GM21723 (cell line): Measurements from ENCODE around the gene AFDN.

Experiments
- ATAC-seq: cut with Tn5 transposase; IDR thresholded peaks from one replicate; pipeline ENCODE4 v1.9.1; 2021; ENCODE audit warnings: mild to moderate bottlenecking, moderate library complexity; ENCODE audit not compliant: unreplicated experiment

The AFDN gene

DNA sequence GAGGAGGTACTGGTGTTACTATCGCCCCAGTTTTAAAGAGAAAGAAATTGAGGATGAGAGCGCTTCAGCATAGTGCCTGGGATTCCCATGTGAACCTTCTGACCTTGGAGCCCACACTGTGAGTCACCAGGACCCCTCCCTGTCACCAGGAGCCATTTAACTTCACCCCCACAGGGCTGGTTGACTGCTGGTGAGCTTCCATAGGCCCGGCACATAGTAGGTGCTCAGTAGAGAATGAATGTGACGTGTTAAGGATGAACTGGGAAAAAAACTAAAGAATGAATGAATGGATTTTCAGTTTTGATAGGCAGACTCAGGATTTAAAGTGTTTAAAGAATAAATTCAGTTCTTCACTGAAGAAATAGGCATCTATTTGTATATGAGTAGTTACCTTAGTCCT, 117.4 kb downstream of the AFDN start:
- ATAC-seq: no peak

DNA sequence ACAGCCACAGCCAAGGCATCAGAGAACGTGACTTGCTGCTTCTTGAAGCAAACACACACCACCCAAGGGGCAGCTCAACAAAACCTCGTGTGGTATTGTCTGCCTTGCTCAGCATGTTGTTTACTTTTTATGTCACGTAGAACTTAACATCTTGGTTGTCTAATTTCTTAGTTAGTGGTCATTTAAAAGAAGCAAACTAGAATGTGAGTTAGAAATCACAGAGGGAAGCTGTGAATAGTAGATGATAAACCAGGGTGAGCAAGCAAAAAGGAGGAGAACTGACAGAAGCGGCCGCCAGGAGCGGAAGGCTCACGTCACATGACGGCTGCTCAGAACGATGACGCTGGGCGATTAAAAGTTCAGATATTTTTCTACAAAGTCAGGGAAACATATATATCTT, 119.3 kb downstream of the AFDN start:
- ATAC-seq: no peak

DNA sequence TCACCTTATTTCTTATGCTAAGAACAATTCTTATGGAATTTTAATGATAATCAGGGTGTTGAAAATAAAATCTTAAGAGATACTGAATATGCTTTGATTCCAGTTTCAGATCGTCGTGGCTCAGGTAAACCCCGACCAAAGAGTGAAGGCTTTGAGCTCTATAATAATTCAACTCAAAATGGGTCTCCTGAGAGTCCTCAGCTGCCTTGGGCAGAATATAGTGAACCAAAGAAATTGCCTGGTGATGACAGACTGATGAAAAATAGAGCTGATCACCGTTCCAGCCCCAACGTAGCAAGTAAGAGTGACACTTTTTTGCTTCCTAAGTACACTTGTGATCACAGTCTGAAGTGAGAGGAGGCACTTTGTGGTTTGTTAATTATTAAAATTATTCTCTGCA, 119.9 kb downstream of the AFDN start:
- ATAC-seq: no peak

DNA sequence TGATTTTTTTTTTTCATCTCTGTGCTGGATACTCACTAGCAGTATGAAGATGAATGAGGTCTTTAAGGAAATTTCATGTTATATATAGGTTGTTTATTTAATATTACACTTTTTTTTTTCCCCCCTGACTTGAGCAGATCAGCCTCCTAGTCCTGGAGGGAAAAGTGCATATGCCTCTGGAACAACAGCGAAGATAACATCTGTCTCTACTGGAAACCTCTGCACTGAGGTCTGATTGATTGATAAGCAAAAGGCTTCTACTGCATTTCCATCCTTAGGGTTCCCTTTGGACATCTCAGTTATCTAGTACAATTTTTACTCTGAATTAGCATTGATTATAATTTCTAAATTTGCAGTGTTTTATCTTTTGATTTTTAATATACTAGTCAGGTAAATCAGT, 121.0 kb downstream of the AFDN start:
- no peak for ATAC-seq

DNA sequence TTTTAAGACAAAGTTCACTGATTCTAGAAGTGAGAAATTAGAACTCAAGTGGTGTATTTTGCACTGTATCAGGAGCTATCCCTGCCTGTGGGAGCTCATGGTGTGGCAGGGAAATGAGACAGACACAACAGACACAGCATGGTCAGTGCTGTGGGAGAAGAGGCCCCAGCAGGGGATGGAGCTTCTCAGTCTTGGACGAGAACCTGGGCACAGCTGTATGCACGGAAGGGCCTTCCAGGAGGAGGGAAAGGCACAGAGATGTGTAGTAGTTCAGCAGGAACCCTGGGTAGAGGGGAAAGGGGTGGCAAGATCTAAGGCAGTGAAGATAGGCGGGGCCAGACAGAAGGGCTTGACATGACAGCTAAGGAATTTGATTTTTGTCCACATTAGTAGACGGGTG, 122.0 kb downstream of the AFDN start:
- no peak for ATAC-seq

DNA sequence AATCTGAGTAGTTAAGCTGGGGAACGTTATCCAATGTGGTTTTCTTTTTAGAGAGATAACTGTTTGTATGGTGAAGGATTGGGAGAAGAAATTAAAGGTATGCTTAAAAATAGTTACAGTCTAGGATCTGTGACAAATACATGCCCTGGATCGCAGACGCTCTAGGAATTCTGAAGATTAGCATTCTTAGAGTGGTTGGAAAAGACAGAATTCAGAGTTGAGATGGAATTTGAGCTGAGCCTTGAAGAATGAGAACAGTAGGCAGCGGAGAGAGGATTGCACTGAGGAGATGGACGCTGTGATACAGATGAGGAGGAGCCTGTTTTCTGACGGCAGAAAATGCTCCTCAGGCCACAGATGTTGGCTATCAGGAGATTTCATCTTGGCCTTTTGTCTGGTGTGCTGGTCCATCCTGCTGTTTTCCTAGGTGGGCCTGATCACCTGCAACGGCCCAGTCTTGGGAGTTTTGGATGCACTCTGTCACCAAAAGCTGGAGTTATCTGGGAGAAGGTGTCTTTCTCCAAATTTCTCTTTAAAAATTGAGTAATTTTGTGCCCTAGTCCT, 122.5 kb downstream of the AFDN start:
- no peak for ATAC-seq

DNA sequence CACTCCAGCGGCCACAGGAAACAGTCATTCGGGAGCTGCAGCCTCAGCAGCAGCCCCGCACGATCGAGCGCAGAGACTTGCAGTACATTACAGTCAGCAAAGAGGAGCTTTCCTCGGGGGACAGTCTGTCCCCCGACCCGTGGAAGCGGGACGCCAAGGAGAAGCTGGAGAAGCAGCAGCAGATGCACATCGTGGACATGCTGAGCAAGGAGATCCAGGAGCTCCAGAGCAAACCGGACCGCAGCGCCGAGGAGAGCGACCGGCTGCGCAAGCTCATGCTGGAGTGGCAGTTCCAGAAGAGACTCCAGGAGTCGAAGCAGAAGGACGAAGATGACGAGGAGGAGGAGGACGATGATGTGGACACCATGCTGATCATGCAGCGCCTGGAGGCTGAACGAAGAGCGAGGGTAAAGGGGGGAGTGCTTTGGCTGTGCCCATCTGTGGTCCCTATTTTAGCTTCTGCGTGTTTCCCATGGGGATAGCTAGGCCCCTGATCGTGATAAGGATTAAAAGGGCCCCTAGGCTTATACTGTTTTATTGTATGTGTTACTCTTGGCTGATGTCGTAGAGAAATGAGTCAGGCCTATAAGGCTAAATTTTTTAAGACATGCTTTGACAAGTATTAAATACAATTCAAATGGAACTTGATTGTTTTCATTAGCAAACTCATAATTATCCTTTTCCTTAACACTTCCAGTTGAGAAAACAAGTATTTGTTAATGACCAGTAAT, 125.2 kb downstream of the AFDN start:
- ATAC-seq: no peak

DNA sequence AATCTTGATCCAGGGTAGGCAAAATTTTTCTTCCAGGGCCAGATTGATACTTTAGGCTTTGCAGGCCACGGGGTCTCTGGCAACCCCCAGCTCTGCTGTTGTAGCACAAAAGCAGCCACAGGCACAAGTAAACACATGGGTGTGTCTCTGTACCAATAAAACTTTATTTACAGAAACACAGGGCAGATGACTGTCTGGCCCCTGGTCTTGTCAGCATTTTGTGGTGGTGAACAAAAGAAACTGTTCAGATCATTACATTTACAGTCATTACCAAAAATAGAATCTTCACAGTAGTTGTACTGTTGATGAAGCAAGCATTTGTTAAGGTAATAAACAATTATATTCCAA, 125.8 kb downstream of the AFDN start:
- ATAC-seq: no peak

DNA sequence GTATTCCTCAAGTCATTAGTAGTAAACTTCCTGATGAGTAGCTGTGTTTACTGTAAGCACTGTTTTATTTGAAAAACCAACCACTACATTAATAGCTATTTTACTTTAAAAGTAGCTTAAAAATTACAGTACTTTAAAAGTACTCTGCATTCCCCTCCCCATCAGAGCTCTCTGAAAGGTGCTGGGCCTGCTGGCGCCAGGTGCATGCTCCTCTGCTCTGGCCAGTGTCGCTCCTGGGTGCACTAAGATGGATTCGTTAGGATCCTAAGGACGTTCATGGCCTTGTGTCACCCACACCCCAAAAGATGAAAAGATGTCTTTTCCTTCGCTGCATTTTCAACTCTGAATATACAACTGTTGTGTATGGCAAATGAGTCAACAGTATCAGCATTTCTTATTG, 126.8 kb downstream of the AFDN start:
- ATAC-seq: no peak

DNA sequence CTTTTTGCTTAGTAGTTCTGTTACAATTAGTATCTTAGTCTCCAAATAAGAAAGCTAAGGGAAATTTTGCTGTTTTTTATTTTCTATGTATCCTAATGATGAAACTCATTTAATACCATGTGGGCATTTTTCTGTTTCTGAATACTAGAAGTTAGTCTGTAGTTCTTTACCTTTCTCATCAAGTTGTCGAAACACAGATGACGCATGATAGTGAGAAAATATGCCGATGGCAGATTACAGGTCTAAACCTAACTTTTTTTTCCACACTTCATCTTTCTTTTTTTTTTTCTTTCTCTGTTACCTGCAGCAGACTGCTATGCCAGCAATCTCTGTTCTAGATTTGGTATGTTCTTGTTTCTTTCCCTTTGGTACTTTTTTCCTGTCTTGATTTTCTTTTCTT, 127.4 kb downstream of the AFDN start:
- ATAC-seq: no peak

DNA sequence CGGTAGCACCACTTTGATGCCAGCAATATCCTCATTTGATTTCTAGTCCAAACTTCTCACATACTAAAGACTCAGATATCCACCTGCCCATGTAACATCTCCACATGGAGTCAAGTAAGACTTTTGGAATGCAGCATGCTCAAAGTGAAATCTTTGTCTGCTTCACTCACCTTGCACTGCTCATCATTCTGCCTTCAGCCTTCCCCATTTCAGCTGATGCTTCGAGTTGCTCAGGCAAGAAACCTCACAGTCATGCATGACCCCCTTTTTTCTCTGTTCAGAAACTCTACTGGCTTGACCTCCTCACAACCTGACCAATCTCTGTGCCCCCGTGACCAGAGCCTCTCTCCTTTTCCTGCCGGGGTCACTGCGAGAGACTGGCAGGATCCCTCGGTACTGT, 129.8 kb downstream of the AFDN start:
- ATAC-seq: no peak

DNA sequence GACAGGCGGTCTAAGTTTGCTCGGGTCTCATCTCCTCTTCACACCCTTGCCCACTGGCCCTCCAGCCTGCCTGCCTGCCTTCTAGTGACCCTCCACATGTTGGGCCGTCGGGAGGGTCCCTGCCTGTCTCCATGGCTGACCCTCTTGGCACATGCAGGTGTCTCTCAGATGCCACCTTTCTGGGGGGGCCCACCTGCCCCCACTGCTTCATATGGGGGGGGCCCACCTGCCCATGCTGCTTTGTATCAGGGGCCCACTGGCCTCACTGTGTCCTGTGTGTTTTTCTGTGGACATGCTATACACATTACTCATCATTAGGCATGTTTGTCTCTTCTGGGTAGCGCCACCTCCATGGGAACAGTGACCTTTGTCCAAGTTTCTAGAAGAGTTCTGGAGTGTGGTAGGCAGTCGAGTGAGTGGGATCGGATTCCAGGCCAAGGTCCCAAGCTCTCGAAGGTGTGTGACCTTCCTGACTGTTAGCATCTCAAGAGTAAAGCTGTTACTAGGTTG, 130.3 kb downstream of the AFDN start:
- no peak for ATAC-seq

DNA sequence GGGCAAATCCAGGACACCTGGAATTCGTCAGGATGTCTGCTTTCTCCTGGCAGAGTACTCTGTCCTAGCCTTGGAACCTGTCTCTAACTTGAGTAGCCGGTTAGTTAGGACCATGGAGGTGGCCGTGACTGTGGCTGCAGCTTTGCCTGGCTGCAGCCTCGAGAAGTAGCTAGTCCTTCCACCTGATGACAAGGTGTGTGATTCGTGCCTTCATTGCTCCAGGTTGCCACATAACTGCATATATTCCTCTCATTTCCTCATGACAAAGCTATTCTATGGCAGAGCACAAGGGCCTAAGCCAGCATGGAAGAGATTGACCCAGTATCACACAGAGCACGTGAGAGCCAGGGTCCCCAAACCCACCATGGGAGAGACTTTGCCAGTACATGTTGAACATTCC, 130.9 kb downstream of the AFDN start:
- ATAC-seq: no peak

DNA sequence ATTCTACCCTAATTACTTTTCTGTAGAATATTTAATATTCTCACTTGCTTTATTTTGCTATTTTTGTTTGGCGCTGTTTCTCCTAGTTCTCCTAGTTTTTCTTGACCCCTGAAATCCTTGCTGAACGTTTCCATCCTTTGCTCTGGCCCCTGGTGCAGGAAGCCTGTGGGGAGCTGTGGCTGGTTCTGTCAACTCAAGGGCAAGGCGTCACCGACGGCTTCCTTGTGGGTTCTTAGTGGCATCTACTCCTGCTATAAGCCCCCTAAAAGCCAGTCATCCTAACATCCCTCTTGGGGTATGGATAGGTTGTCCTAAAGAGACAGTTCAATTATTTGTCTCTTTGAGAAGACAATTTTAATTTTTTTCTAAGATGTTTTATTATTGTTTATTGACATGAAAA, 133.9 kb downstream of the AFDN start:
- ATAC-seq: no peak

DNA sequence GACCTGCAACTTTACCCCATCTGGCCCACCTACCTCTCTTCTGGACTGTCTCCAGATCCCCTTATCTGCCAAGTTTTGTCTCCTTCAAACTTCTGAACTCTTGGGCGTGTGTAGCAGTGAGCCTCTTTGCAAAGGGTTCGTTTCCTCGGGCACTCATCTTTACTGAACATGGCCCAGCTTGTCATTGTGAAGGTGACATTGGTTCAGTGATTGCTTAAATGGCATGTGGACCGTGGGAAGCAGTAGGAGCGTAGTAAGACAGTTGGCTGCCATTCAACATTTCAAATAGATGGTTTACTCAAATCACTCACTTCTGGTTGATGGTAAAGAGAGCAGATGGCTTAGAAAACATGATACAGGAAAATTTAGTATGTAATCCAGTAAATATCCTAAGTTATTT, 136.0 kb downstream of the AFDN start:
- no peak for ATAC-seq

DNA sequence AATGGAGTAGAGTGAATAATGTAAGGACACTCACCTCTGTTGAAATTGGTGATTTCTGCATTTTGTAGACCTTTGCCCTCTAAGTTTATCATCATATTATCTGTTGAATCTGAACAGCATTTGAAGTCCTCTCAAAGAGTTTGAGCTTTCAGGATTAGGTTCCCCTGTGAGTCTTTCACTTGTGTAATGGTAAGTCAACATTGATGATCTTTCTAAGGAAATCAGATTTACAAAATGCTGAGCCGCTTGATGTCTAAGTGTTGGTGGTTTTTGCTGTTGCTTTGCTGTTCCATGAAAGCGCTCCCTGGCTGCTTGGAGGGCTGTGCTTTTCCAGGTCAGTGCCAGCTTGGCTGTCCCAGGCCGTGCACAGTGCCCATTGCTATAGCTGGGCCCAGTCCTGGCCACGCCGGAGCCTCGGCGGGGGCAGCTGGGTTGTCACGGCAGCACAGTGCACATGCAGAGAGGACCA, 136.9 kb downstream of the AFDN start:
- ATAC-seq: no peak

DNA sequence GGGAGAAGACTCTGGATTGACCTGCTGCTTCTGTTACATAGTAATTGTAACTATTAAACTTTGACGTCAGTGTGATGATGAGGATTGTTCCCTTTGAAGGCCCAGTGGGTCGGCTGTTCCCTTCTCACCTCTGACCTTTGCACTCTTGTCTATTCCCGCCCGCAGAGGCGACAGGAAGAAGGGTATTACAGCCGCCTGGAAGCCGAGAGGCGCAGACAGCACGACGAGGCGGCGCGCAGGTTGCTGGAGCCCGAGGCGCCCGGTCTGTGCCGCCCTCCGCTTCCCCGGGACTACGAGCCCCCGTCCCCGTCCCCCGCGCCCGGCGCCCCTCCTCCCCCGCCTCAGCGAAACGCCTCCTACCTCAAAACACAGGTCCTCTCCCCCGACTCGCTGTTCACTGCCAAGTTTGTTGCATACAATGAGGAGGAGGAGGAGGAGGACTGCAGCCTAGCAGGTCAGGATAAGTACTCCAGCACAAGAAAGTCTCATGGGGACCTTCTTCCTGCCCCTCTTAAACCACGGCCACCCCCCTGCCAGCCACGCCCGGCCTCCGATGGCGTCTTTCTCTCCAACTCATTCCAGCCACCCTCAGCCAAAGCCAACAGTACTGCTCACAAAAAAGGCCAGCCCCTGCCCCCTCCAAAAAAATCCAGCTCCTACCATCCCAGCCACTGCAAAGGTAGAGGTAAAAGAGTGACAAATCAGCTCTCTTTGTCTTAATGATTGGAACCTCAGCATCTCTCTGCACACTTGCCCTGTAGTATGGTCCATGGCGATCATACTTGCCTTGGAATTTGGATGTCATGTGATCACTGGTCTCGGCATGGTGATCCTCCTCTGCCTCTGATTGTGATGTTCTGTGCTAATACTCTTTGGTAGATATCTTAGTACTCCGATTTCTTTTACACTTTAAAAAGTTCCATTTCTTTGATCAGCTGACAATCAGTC, 139.2 kb downstream of the AFDN start:
- no peak for ATAC-seq

DNA sequence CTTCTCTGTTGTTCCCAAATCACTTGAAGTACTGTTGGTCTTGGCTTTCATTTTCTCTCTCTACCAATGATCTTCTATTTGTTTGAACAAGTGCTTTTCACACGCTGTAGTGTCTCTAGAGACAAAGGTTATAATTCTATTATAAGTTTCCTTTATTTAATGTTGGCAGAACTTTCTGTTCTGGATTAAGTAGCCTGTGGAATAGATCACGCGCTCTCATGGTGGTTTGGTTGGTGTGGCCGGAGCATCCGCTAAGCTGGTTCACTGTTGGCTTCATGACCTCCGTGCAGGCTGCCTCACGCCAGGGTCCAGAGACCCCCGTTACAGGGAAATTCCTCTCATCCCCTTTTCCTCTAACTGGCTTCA, 139.8 kb downstream of the AFDN start:
- no peak for ATAC-seq

DNA sequence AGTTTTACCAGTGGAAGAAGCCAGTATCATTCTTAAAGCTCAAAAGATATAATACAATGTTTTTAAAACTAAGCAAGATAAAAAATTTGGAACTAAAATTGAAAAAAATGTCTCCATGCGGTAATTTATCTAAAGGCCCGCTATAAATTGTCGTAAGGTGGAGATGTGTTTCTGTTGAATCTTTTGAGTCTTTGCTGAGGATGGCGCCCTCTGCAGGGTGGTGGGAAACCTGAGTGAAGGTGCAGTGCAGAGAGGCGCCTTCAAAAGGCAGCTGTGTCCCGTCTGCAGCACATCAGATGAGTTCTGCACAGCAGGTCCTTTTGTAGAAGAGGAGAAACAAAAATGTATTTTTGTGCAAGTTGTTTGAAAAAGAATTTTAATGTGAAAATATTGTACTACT, 141.4 kb downstream of the AFDN start:
- no peak for ATAC-seq

DNA sequence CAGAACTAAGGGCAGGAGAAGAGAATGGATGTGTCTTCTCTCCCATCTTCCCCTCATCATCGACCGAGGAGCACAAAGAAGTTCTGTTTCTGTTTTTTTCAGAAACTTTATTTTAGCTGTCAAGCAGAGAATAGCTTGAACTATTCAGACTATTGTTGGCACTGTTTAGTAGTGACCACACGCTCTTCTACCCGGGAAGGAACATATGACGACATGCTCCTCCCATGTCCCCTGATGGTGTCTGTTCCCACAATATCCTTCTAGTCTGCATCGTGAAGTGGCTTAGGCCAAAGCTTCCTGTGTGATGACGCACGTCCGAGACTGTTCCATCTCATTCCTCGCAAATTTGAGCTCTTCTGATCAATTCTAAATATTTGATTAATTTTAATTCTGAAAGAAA, 143.5 kb downstream of the AFDN start:
- no peak for ATAC-seq

DNA sequence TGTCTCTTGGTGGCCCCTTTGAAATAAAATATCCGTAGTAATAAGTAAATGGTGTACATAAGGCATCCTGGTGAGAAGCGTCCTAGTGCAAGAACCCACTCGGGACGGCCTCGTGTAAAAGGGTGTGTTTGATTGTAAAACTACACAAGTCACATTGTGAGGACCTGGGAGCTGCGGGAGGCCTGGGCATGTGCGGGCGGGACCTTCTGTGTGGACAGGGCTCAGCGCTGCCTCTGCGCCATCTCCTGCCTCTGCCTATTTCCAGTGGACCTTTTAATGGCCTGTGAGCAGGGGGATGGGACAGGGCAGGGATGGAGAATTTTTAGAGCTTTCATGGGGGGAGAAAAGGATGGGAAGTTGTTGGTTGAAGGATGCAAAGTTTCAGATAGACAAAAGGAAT, 145.5 kb downstream of the AFDN start:
- ATAC-seq: no peak
